Thoracic aorta (tissue), 2 donors: ENCODE results near the gene ETFA. TPM values are rescaled to one million over a fixed set of nuclear protein-coding genes. Genes with fewer than 3 reads are reported as not detected.

Experiments used
- ATAC-seq: fragments of 150-250 bp; one replicate; pipeline ENCODE4 v1.8.0; 2017; ENCODE audit warnings: low read depth; ENCODE audit not compliant: insufficient number of reproducible peaks, low FRiP score
- DNase-seq: peaks from one replicate; pipeline ENCODE4 v3.0.0-alpha.2; 2020; ENCODE audit warnings: low spot score
- H3K27ac ChIP-seq, 2 donors: fragments of 200-600 bp; sonication (generic); 1 replicate in 1 of 2; 2 replicates in 1 of 2; pipeline ENCODE4 v1.5.1; 2016; ENCODE audit warnings: mild to moderate bottlenecking in 2 of 2, moderate library complexity in 2 of 2
- H3K27me3 ChIP-seq: fragments of 200-600 bp; sonication (generic); replicated peaks from 2 replicates; pipeline ENCODE4 v1.6.0; 2016; ENCODE audit warnings: mild to moderate bottlenecking; ENCODE audit not compliant: insufficient read depth
- H3K36me3 ChIP-seq: fragments of 200-600 bp; sonication (generic); one replicate; pipeline ENCODE4 v1.5.1; 2016
- H3K4me1 ChIP-seq, 2 donors: fragments of 200-600 bp; sonication (generic); 1 replicate in 1 of 2; 2 replicates in 1 of 2; pipeline versions ENCODE4 v1.5.1 to v1.6.0; 2016; ENCODE audit warnings: low read depth in 2 of 2, mild to moderate bottlenecking in 1 of 2; ENCODE audit not compliant: control insufficient read depth in 1 of 2
- H3K4me3 ChIP-seq: fragments of 200-600 bp; sonication (generic); 2 replicates; pipeline ENCODE4 v1.5.1; 2016; ENCODE audit warnings: mild to moderate bottlenecking
- H3K9me3 ChIP-seq: fragments of 200-600 bp; sonication (generic); 2 replicates; pipeline ENCODE4 v1.5.1; 2016
- total RNA-seq, 2 donors: library from RNA; depleted of rRNA; stranded (reverse); fragments of >200 nt; gene quantifications; one replicate each; pipeline versions ENCODE4 v1.1.0 to v1.2.3, GENCODE V29; 2016
- TF ChIP-seq, protein P1 (sequence below): fragments of 200-600 bp; sonication (generic); IDR thresholded peaks from one replicate; pipeline ENCODE4 v1.5.1; 2019; ENCODE audit warnings: antibody characterized with exemption

The ETFA gene
- total RNA-seq, 2 donors from 2014 or later: 56.9 to 57.1 TPM

DNA sequence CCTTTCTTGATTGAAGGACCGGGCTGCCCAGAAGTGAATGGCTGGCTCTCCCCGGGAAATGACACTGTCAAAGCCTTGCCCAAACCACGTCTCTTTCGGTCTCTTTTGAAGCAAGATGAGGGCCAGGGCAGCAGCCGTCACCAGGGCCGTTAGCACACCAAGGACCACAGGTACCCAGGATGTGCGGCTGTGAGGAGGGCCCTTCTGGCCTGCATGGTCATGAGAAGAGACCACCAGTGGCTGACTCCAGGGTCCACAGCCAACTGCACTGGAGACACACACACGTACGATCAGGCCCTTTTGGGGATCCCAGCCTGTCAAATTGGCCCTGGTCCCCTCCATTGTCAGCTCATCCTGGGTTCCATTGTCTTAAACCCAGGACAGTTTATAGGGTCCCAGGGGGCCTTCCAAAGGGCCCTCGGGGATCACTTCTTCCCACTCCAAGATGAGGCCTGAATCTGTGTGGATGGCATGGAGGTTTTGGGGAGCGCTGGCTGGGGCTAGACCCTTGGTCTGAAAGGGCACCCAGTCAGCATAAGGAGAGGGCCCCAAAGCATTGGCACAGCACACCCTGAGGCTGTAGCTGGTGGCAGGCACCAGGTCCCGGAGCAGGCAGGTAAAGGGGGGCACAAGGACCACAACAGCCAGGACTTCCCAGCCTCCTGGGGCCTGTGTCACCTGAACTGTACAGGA is 50.9 kb downstream of the ETFA start:
- Histone ChIP-seq H3K9me3 (peaks cover 15% of the 10 kb centered on the region), H3K4me3 (no peak overlapping the region), H3K27me3 (no peaks in the 10 kb centered on the region), H3K4me1 (no peaks in the 10 kb centered on the region), H3K36me3 (peaks cover 30% of the 10 kb centered on the region), H3K27ac (no peak overlapping the region)
- TF ChIP-seq, protein P1, sequence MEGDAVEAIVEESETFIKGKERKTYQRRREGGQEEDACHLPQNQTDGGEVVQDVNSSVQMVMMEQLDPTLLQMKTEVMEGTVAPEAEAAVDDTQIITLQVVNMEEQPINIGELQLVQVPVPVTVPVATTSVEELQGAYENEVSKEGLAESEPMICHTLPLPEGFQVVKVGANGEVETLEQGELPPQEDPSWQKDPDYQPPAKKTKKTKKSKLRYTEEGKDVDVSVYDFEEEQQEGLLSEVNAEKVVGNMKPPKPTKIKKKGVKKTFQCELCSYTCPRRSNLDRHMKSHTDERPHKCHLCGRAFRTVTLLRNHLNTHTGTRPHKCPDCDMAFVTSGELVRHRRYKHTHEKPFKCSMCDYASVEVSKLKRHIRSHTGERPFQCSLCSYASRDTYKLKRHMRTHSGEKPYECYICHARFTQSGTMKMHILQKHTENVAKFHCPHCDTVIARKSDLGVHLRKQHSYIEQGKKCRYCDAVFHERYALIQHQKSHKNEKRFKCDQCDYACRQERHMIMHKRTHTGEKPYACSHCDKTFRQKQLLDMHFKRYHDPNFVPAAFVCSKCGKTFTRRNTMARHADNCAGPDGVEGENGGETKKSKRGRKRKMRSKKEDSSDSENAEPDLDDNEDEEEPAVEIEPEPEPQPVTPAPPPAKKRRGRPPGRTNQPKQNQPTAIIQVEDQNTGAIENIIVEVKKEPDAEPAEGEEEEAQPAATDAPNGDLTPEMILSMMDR: no peak
- no peak for DNase-seq
- ATAC-seq: no peak

DNA sequence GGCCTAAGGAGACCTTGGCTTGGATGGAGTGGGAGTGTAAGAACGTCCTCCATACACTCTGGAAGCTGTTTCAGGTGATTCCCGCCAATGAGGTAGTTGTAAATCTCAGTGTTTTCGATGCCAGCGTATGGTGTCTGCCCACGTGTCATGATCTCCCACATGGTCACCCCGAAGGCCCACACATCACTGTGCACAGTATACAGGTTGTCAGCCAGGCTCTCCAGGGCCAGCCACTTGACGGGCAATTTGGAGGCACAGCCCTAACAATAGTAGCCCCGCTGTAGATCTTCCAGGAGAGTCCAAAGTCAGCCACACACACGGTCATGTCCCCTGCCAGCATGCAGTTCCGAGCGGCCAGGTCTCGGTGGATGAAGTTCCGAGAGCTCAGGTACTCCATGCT is 51.9 kb downstream of the ETFA start:
- Histone ChIP-seq H3K9me3 (peaks cover 13% of the 10 kb centered on the region), H3K36me3 (peaks cover 27% of the 10 kb centered on the region), H3K27ac (no peak overlapping the region), H3K4me1 (no peaks in the 10 kb centered on the region), H3K27me3 (no peaks in the 10 kb centered on the region), H3K4me3 (no peak overlapping the region)
- TF ChIP-seq, protein P1: no peak
- DNase-seq: no peak
- no peak for ATAC-seq

DNA sequence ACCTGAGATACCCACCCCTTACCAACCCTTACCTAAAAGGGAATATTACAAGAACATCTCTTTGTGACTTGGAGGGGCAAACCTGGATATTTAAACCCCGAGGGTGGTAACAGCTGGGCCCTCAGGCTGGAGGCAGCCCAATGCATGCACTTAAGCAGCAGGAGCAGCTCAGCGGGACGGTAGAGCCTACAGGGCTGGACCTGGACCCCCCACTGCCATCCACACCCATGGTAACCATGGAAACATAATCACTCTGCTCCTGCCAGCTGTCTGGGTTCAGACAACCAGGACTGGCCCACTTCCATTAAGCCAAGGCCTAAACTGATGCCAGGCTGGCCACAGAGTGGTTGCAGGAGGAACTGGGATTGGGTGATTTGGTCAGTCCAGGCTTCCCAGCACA is 52.8 kb downstream of the ETFA start:
- Histone ChIP-seq H3K36me3 (peaks cover 19% of the 10 kb centered on the region), H3K4me3 (no peak overlapping the region), H3K9me3 (peaks cover 9% of the 10 kb centered on the region), H3K4me1 (no peaks in the 10 kb centered on the region), H3K27ac (no peak overlapping the region), H3K27me3 (no peaks in the 10 kb centered on the region)
- DNase-seq (no peak), ATAC-seq (no peak)
- TF ChIP-seq, protein P1: no peak

DNA sequence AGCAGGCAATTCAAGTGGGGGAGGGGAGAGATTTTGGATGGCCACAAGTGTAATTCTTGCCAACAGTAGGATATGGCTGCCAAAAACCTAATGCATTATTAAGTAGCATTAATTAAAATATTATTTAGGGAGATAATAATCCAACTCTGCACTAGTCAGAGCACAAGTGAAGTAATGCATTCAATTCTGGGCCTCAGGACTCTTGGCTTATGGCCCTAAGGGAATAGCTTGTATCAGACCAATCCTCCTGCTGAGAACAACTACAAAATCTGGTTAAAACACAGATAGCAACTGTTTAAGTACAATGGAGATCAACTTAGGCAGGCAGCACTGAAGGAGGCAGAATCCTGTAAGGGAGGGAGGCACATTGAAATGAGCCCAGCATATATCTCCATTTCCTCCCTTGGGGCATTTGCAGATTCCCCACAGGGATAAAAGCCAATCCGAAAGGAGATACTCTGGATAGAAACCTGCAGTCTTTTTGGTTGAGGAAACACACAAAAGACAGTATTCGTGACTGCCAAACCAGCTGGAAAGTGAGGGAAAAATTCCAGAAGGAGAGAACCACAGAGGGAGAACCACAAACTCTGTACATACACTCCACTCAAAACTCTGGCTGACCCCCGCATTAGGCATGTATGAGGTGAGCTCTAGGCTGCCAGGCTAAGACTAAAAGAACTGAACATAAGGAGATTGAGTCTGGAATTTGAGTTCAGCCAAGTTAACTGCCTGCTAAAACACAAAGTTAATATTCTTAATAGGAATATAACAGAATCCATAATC is 57.4 kb downstream of the ETFA start:
- Histone ChIP-seq H3K27me3 (no peaks in the 10 kb centered on the region), H3K4me3 (no peak overlapping the region), H3K9me3 (no peaks in the 10 kb centered on the region), H3K36me3 (no peaks in the 10 kb centered on the region), H3K4me1 (no peaks in the 10 kb centered on the region), H3K27ac (no peak overlapping the region)
- ATAC-seq: no peak
- DNase-seq: no peak
- TF ChIP-seq, protein P1: no peak

DNA sequence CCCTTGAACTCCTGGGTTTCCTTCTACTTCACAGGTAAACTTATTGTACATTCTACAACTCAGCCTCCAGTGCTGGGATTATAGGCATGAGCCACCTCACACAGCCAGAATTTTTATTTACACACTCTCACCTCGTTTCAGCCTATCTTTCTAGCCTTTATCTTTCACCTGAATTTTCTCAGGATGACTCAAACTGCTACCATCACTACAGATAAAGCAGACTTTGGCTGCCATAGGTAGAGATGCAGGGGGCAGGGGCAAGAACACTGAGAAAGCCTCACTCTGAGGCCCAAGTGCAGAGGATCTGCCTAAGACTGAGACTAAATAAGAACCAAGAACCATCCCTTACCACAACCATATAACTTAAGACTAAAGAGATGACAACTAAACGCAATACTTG is 59.0 kb downstream of the ETFA start:
- H3K4me1 ChIP-seq: no peaks in the 10 kb centered on the region
- no peaks in the 10 kb centered on the region for H3K36me3 ChIP-seq
- no peak overlapping the region for H3K4me3 ChIP-seq
- TF ChIP-seq, protein P1: no peak
- DNase-seq (no peak), ATAC-seq (no peak)
- no peak overlapping the region for H3K27ac ChIP-seq
- H3K9me3 ChIP-seq: no peaks in the 10 kb centered on the region
- no peaks in the 10 kb centered on the region for H3K27me3 ChIP-seq
